Right lobe of liver (tissue), 6 donors: ENCODE measurements around the gene GAREM1. TPM values are rescaled to one million over a fixed set of nuclear protein-coding genes. Genes with fewer than 3 reads are reported as not detected.

ENCODE experiments used
- ATAC-seq, 4 donors: fragments of 200-7000 bp; cut with Tn5 transposase; one replicate each; pipeline ENCODE4 v1.9.1; 2020; ENCODE audit warnings: mild to moderate bottlenecking in 4 of 4, moderate library complexity in 4 of 4
- DNase-seq, 3 donors: peaks; one replicate each; pipeline ENCODE4 v3.0.0-alpha.2; 2020
- H3K27ac ChIP-seq, 3 donors: fragments of 200-600 bp; one replicate each; pipeline ENCODE4 v1.8.0; 2022
- H3K27me3 ChIP-seq, 2 donors: fragments of 200-600 bp; one replicate each; pipeline ENCODE4 v1.8.0; 2022
- H3K36me3 ChIP-seq, 4 donors: fragments of 200-600 bp; sonication (generic) in 1 of 4; one replicate each; pipeline versions ENCODE4 v1.5.1 to v1.8.0; 2017 to 2022; ENCODE audit warnings: control low read depth in 1 of 4
- H3K4me1 ChIP-seq, 4 donors: fragments of 200-600 bp; sonication (generic) in 1 of 4; one replicate each; pipeline versions ENCODE4 v1.5.1 to v1.8.0; 2017 to 2022; ENCODE audit warnings: control low read depth in 1 of 4
- H3K4me3 ChIP-seq, 3 donors: fragments of 200-600 bp; one replicate each; pipeline ENCODE4 v1.8.0; 2022
- H3K9me3 ChIP-seq, 4 donors: fragments of 200-600 bp; sonication (generic) in 1 of 4; one replicate each; pipeline versions ENCODE4 v1.5.1 to v1.8.0; 2017 to 2022; ENCODE audit warnings: control low read depth in 1 of 4
- CTCF ChIP-seq, 4 donors: fragments of 200-600 bp in 3 of 4; fragments of 450-650 bp in 1 of 4; IDR thresholded peaks; one replicate each; pipeline versions ENCODE4 v1.5.1 to v1.8.0; 2016 to 2022; ENCODE audit warnings: antibody characterized with exemption in 4 of 4, mild to moderate bottlenecking in 2 of 4
- POLR2A ChIP-seq: fragments of 450-650 bp; IDR thresholded peaks from one replicate; pipeline ENCODE4 v1.6.1; 2017; ENCODE audit warnings: antibody characterized with exemption, mild to moderate bottlenecking
- WGBS: methylation state at CpG from one replicate; pipeline ENCODE4 v1.1.6; 2018; ENCODE audit warnings: low coverage, low lambda C conversion rate; ENCODE audit not compliant: insufficient coverage; ENCODE audit errors: missing lambda C conversion rate; 5-methylcytosine and 5-hydroxymethylcytosine counted together
- intact Hi-C, 2 donors: fragments of 100-400 bp; cut with DNase I; formaldehyde crosslinking; loops; one replicate each; pipeline versions ENCODE4 v1.11.2 to v1.14.1; 2022
- total RNA-seq, 6 experiments: library from RNA; depleted of rRNA in 2 of 6; stranded (reverse); fragments of >200 nt in 2 of 6; fragmentation: NEBNext Ultra II Directional in 3 of 6; extraction: Animal tissue kit (Norgen Biotek cat#: 25700) in 3 of 6; gene quantifications; one replicate each; pipeline versions ENCODE4 v1.1.0 to v1.2.4, GENCODE V29; 2016 to 2023
- donor health status: DM: no; HTN: yes; CAD: no.
- donor health status: DM: no; HTN: no; CAD: no.
- donor health status: DM: no; HTN: no; CAD: no.
- donor health status: DM: no; HTN: yes; CAD: no.
- donor health status: DM: no; HTN: yes; CAD: no.

GAREM1 gene
- total RNA-seq, 6 experiments from 2014 or later: 5.5 to 11.3 (median 6.6) TPM

GRCh38 chr18:32276256-32276655, 194.4 kb downstream of the GAREM1 start:
- WGBS: 95% methylated on average over 2 of the region's 2 CpGs
- ATAC-seq: no peak
- intact Hi-C loops: loop anchor here (10.0 kb wide), 3 partner anchors 121 to 269 kb away; partner anchors contain the start of gene GAREM1 (in 1 of the 2)

DNA sequence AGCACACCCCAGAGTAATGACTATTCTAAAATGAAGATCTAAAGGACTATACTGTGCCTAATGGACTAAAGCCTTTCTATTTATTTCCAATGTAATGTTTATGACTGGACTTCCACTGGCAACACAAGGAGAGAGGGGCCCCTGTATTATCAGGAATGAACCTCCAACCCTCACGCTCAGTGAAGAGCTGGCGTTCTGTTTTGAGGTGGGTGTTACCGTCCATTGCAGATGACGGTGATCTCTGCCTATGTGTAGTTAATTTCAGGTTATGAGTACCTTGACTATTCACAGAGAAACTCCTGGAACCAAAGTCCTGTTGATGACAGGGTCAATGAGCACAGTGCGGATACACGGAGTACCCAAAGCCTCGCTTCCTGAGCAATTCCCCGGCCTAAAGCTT, 195.5 kb downstream of the GAREM1 start:
- ATAC-seq (no peak), DNase-seq (no peak)
- no peak for TF ChIP-seq CTCF (IDR thresholded peaks at IDR 0.05)
- no peak for TF ChIP-seq POLR2A
- H3K4me3 ChIP-seq: no peak overlapping the region
- H3K36me3 ChIP-seq: no peaks in the 10 kb centered on the region
- H3K27ac ChIP-seq: no peak overlapping the region
- peaks cover 0 to 22% (median 10%) of the 10 kb centered on the region in 4 donors for H3K4me1 ChIP-seq
- H3K9me3 ChIP-seq: no peaks in the 10 kb centered on the region
- 95% methylated on average over 4 of the region's 8 CpGs for WGBS
- H3K27me3 ChIP-seq: no peaks in the 10 kb centered on the region
- intact Hi-C loops: loop anchor here (10.0 kb wide), 3 partner anchors 120 to 270 kb away; partner anchors contain the start of gene GAREM1 (in 1 of the 2)

More at GRCh38 chr18:32276256-32276655, 194.4 kb downstream of the GAREM1 start:
- Histone ChIP-seq H3K27ac (no peak overlapping the region), H3K4me3 (no peak overlapping the region), H3K27me3 (no peaks in the 10 kb centered on the region), H3K9me3 (no peaks in the 10 kb centered on the region), H3K4me1 (peaks cover 0 to 27% (median 11%) of the 10 kb centered on the region in 4 donors), H3K36me3 (no peaks in the 10 kb centered on the region)
- no peak for DNase-seq
- TF ChIP-seq CTCF (IDR thresholded peaks at IDR 0.05): no peak
- TF ChIP-seq POLR2A: no peak

GRCh38 chr18:32274307-32274706, 196.4 kb downstream of the GAREM1 start:
- DNase-seq (no peak), ATAC-seq (no peak)
- no peak for TF ChIP-seq POLR2A
- TF ChIP-seq CTCF (IDR thresholded peaks at IDR 0.05): no peak
- Histone ChIP-seq H3K4me1 (peaks cover 0 to 22% (median 10%) of the 10 kb centered on the region in 4 donors), H3K36me3 (peaks cover 0 to 5% (median 2%) of the 10 kb centered on the region in 4 donors), H3K27me3 (no peaks in the 10 kb centered on the region), H3K4me3 (no peak overlapping the region), H3K27ac (no peak overlapping the region), H3K9me3 (no peaks in the 10 kb centered on the region)
- intact Hi-C loops: loop anchor here (5.0 to 10.0 kb wide), 4 partner anchors 120 to 278 kb away; partner anchors contain the start of gene GAREM1 (in 1 of the 2)
- WGBS: 93% methylated on average over 7 of the region's 7 CpGs

GRCh38 chr18:32271672-32272208, 198.9 kb downstream of the GAREM1 start:
- Histone ChIP-seq H3K36me3 (peaks cover 0 to 29% (median 4%) of the 10 kb centered on the region in 4 donors), H3K4me1 (no peaks in the 10 kb centered on the region), H3K9me3 (no peaks in the 10 kb centered on the region), H3K4me3 (no peak overlapping the region), H3K27me3 (no peaks in the 10 kb centered on the region), H3K27ac (no peak overlapping the region)
- WGBS: 31% methylated on average over 5 of the region's 5 CpGs
- no peak for TF ChIP-seq POLR2A
- peak; percentile 60 to 82 (median 66) for TF ChIP-seq CTCF (IDR thresholded peaks at IDR 0.05)
- DNase-seq (peak in 1 of 3 donors; percentile 52), ATAC-seq (peak; percentile 90 to 95 (median 92))
- intact Hi-C loops: loop anchor here (5.0 to 10.0 kb wide), 4 partner anchors 117 to 281 kb away; partner anchors contain the start of gene GAREM1 (in 1 of the 2)
